Myometrial cell (primary cell): ENCODE measurements around the gene CTAG1B. TPM values are rescaled to one million over a fixed set of nuclear protein-coding genes. Genes with fewer than 3 reads are reported as not detected.

Source experiments
- total RNA-seq: library from RNA; depleted of rRNA; stranded (reverse); fragments of >200 nt; gene quantifications from 2 replicates; pipeline ENCODE4 v1.2.3, GENCODE V29; 2015

CTAG1B gene
- not detected in 2 replicates for total RNA-seq

GRCh38 chrX:154619182-154619581 is at the start of gene CTAG1B:
Gene CTAG1B (minus strand): TSS chrX:154619282. CDS start chrX:154619218, 64 bp downstream.

GRCh38 chrX:154653413-154653812 is 34.3 kb upstream of the CTAG1B start, which contains the start of gene CTAG2:
Gene CTAG2 (minus strand): TSS chrX:154653579. CDS start chrX:154653515, 64 bp downstream.

GRCh38 chrX:154584585-154585183 is 34.4 kb downstream of the CTAG1B start, which contains the start of gene CTAG1A:
Gene CTAG1A (plus strand): TSS chrX:154585133. CDS start chrX:154585207, 74 bp downstream.

Other genes starting within 250 kb of the CTAG1B start
- 2,107 and 2,266 TPM in 2 replicates for gene FLNA, start 244.6 kb downstream of the CTAG1B start, total RNA-seq
- 73.4 and 86.5 TPM in 2 replicates for gene EMD, start 240.0 kb downstream of the CTAG1B start, total RNA-seq
- 6,121 and 9,090 TPM in 2 replicates for gene RPL10, start 220.9 kb downstream of the CTAG1B start, total RNA-seq
- 91.1 and 95.0 TPM in 2 replicates for gene DNASE1L1, start 210.0 kb downstream of the CTAG1B start, total RNA-seq
- 20.8 and 21.4 TPM in 2 replicates for gene TAFAZZIN, start 207.7 kb downstream of the CTAG1B start, total RNA-seq
- 56.2 and 66.3 TPM in 2 replicates for gene ATP6AP1, start 190.6 kb downstream of the CTAG1B start, total RNA-seq
- 115 and 157 TPM in 2 replicates for gene GDI1, start 182.1 kb downstream of the CTAG1B start, total RNA-seq
- gene FAM50A, start 175.1 kb downstream of the CTAG1B start, total RNA-seq: 56.9 and 62.8 TPM in 2 replicates
- 7.5 and 8.2 TPM in 2 replicates for gene PLXNA3, start 161.0 kb downstream of the CTAG1B start, total RNA-seq
- gene LAGE3, start 140.0 kb downstream of the CTAG1B start, total RNA-seq: 14.1 and 29.2 TPM in 2 replicates
- 28.2 and 44.1 TPM in 2 replicates for gene UBL4A, start 132.7 kb downstream of the CTAG1B start, total RNA-seq
- 39.9 and 41.5 TPM in 2 replicates for gene SLC10A3, start 128.7 kb downstream of the CTAG1B start, total RNA-seq
- 34.6 and 44.3 TPM in 2 replicates for gene FAM3A, start 103.0 kb downstream of the CTAG1B start, total RNA-seq
- gene G6PD, start 72.4 kb downstream of the CTAG1B start, total RNA-seq: 117 and 142 TPM in 2 replicates
- 17.0 and 28.9 TPM in 2 replicates for gene IKBKG, start 71.7 kb downstream of the CTAG1B start, total RNA-seq
- gene CTAG1A, start 34.1 kb downstream of the CTAG1B start, total RNA-seq: not detected in 2 replicates
- gene CTAG2, start 34.3 kb upstream of the CTAG1B start, total RNA-seq: not detected in 2 replicates
- gene GAB3, start 131.8 kb upstream of the CTAG1B start, total RNA-seq: 0.58 and 0.89 TPM in 2 replicates
- gene DKC1, start 143.6 kb upstream of the CTAG1B start, total RNA-seq: 18.2 and 25.7 TPM in 2 replicates
- gene MPP1, start 186.2 kb upstream of the CTAG1B start, total RNA-seq: 40.1 and 40.9 TPM in 2 replicates
- gene SMIM9, start 215.4 kb upstream of the CTAG1B start, total RNA-seq: not detected in 2 replicates